Prostate gland (tissue), 2 donors: ENCODE results near the gene RNF187. TPM values are rescaled to one million over a fixed set of nuclear protein-coding genes. Genes with fewer than 3 reads are reported as not detected.

Experiments used
- DNase-seq: peaks from one replicate; pipeline ENCODE4 v3.0.0-alpha.2; 2019; ENCODE audit warnings: low spot score
- H3K27ac ChIP-seq, 2 donors: fragments of 200-600 bp; sonication (generic); 2 replicates each; pipeline ENCODE4 v1.5.1; 2017 to 2019
- H3K27me3 ChIP-seq: fragments of 200-600 bp; sonication (generic); replicated peaks from 2 replicates; pipeline ENCODE4 v1.5.1; 2019; ENCODE audit not compliant: insufficient read depth
- H3K36me3 ChIP-seq, 2 donors: fragments of 200-600 bp; sonication (generic); 1 replicate in 1 of 2; 2 replicates in 1 of 2; pipeline versions ENCODE4 v1.5.1 to v1.8.1; 2017 to 2019
- H3K4me1 ChIP-seq: fragments of 200-600 bp; sonication (generic); replicated peaks from 2 replicates; pipeline ENCODE4 v1.5.1; 2019
- H3K4me3 ChIP-seq, 2 donors: fragments of 200-600 bp; sonication (generic); 2 replicates each; pipeline ENCODE4 v1.5.1; 2017 to 2019
- H3K9me3 ChIP-seq: fragments of 200-600 bp; sonication (generic); 2 replicates; pipeline ENCODE4 v1.5.1; 2017
- POLR2A ChIP-seq: fragments of 450-650 bp; IDR thresholded peaks from one replicate; pipeline ENCODE4 v1.6.1; 2016; ENCODE audit warnings: antibody characterized with exemption, mild to moderate bottlenecking
- POLR2AphosphoS5 ChIP-seq: sonication (generic); formaldehyde crosslinking; IDR thresholded peaks from one replicate; pipeline ENCODE4 v1.6.1; 2017; ENCODE audit warnings: antibody characterized with exemption
- WGBS: methylation state at CpG from one replicate; pipeline ENCODE4 v1.1.5; 2018; 5-methylcytosine and 5-hydroxymethylcytosine counted together
- intact Hi-C: fragments of 100-400 bp; cut with DNase I; formaldehyde crosslinking; loops from one replicate; pipeline ENCODE4 v1.14.2; 2022
- total RNA-seq, 2 donors: library from RNA; depleted of rRNA; stranded (reverse); fragments of >200 nt; gene quantifications; one replicate each; pipeline ENCODE4 v1.1.0, GENCODE V29; 2016
- TF ChIP-seq, protein P1 (sequence below), 4 experiments: fragments of 200-600 bp in 2 of 4; fragments of 450-650 bp in 2 of 4; sonication (generic) in 2 of 4; IDR thresholded peaks; 1 replicate in 3 of 4; 2 replicates in 1 of 4; pipeline ENCODE4 v1.5.1; 2016 to 2019; ENCODE audit warnings: antibody characterized with exemption in 4 of 4, mild to moderate bottlenecking in 2 of 4, moderate library complexity in 2 of 4

The RNF187 gene
- total RNA-seq, 2 donors from 2014 or later = 83.7 to 130 TPM

DNA sequence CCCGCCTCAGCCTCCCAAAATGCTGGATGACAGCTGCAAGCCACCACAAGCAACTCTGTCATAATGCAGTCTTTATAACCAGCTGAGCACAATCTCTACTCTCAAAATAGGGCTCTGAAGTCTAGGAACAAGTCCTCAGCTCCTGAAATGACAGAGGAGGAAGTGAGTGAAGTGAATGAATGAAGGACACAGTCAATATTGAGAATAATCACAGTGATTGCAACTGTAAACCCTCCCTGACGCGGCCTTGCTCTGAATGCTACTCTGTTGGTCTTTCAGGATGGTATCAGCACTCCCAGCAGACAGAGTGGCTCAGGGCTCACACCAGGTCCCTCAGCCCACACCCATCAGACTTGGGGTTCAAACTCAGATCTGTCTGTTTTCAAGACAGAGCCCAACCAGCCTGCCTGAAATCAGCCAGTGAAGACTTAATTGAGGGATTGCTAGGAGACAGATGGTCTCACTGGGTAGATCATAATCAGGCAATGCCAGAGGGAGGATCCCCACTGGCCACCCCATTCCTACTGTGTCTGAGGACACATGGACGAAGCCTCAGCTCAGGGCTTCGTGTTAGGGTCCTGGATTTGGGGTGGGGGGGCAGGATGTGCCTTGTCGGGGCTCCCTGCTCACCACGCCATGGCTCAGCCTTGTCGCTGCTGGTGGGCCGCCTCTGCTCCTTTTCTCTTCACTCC, 20.9 kb downstream of the RNF187 start:
- DNase-seq = no peak
- Histone ChIP-seq H3K27me3 (no peaks in the 10 kb centered on the region), H3K9me3 (no peaks in the 10 kb centered on the region), H3K4me1 (no peaks in the 10 kb centered on the region), H3K4me3 (no peak overlapping the region), H3K36me3 (no peaks in the 10 kb centered on the region), H3K27ac (no peak overlapping the region)
- intact Hi-C loops = no loop called here
- TF ChIP-seq POLR2AphosphoS5 = no peak
- no peak for TF ChIP-seq POLR2A
- TF ChIP-seq, protein P1, sequence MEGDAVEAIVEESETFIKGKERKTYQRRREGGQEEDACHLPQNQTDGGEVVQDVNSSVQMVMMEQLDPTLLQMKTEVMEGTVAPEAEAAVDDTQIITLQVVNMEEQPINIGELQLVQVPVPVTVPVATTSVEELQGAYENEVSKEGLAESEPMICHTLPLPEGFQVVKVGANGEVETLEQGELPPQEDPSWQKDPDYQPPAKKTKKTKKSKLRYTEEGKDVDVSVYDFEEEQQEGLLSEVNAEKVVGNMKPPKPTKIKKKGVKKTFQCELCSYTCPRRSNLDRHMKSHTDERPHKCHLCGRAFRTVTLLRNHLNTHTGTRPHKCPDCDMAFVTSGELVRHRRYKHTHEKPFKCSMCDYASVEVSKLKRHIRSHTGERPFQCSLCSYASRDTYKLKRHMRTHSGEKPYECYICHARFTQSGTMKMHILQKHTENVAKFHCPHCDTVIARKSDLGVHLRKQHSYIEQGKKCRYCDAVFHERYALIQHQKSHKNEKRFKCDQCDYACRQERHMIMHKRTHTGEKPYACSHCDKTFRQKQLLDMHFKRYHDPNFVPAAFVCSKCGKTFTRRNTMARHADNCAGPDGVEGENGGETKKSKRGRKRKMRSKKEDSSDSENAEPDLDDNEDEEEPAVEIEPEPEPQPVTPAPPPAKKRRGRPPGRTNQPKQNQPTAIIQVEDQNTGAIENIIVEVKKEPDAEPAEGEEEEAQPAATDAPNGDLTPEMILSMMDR (IDR thresholded peaks at IDR 0.05) = no peak
- 73% methylated on average over 9 of the region's 9 CpGs for WGBS

DNA sequence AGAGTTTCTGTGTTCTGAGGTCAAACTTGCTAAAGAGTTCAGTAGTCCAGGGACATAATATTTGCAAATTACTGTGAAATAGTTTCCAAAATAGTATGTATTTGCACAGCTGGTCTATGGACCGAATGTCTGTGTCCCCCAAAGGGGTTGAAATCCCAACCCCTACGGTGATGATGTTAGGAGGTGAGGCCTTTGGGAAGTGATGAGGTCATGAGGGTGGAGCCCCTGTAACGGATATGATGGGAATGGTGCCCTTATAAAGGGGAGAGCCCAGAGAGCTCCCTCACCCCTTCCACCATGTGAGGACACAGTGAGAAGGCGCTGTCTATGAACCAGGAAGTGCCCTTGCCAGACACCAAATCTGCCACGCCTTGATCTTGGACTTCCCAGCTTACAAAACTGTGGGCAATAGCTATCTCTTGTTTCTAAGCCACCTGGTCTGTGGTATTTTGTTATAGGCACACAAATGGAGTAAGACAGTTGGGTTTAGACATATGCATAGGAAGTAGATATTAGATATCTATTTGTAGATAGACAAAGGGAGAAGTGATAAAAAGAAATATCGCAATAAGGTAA, 21.7 kb downstream of the RNF187 start:
- H3K27ac ChIP-seq = no peak overlapping the region
- H3K4me3 ChIP-seq = no peak overlapping the region
- H3K9me3 ChIP-seq = no peaks in the 10 kb centered on the region
- intact Hi-C loops = no loop called here
- no peaks in the 10 kb centered on the region for H3K4me1 ChIP-seq
- H3K36me3 ChIP-seq = no peaks in the 10 kb centered on the region
- TF ChIP-seq POLR2A (no peak), POLR2AphosphoS5 (no peak)
- TF ChIP-seq, protein P1 (IDR thresholded peaks at IDR 0.05) = no peak
- no peak for DNase-seq
- no peaks in the 10 kb centered on the region for H3K27me3 ChIP-seq
- WGBS = 75% methylated on average over 6 of the region's 6 CpGs

DNA sequence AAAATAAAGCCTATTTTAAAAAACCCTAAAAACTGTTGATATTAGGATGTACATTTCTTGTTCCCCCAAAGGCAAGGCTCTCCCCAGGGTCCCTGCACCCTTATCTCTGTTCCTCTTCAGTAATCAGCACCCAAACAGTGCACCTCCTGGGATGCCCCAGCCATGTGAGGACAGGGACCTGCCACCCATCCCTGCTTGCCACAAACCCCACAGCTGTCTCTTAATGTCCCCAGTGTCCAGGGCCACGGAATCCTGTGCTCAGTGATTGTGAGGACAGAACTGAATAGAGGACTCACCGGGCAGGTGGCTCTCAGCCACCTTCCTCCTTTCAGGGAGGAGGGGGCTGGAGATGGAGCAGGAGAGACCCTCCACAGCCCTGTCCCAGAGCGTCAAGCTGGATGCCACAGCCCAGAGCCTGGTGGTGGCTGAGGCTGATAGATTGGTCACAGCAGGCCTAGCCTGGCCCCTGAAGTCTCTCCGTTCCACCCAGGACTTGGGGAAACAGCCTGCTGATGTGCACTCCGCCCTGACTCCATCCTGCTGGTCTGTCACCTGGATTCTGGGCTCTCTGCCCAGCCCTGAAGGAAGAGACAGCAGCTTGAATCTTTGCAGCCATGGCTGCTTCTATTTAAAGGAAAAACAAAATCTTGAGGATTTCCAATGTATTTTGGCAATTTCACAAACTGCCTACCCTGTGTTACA, 23.1 kb downstream of the RNF187 start:
- no peaks in the 10 kb centered on the region for H3K9me3 ChIP-seq
- H3K4me3 ChIP-seq = no peak overlapping the region
- H3K27ac ChIP-seq = no peak overlapping the region
- no peaks in the 10 kb centered on the region for H3K27me3 ChIP-seq
- intact Hi-C loops = no loop called here
- WGBS = 46% methylated on average over 5 of the region's 5 CpGs
- no peak for DNase-seq
- no peak for TF ChIP-seq POLR2A
- H3K4me1 ChIP-seq = no peaks in the 10 kb centered on the region
- no peaks in the 10 kb centered on the region for H3K36me3 ChIP-seq

DNA sequence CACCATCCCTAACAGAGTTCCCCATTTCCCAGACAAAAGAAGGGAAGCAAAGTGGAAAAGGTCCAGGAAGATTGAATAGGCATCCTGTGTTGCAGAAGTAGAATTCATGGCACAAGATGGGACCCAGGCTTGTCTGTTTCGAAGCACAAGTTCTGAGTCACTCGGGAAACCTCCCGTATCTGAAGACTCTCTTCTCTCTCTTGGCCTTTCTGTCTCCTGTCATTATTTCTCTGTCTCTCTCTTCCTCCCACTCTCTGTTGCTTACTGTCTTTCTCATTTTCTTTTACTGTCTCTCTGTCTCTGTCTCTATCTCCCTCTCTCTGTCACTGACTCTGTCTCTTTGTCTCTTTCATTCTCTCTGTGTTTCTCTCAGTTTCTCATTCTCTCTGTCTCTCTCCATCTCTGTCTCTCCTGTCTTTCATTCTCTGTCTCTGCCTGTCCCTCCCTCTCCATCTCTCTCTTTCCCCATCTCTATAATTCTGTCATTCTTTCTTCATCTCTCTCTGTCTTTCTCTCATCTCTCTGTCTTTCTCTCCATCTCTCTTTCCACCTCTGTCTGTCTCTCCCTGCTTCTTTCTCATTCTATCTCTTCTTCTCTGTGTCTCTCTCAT, 23.7 kb downstream of the RNF187 start:
- Histone ChIP-seq H3K27ac (no peak overlapping the region), H3K27me3 (no peaks in the 10 kb centered on the region), H3K4me3 (no peak overlapping the region), H3K9me3 (no peaks in the 10 kb centered on the region), H3K4me1 (no peaks in the 10 kb centered on the region), H3K36me3 (no peaks in the 10 kb centered on the region)
- WGBS = 65% methylated on average over 3 of the region's 3 CpGs
- TF ChIP-seq, protein P1 (IDR thresholded peaks at IDR 0.05) = no peak
- no peak for TF ChIP-seq POLR2A
- TF ChIP-seq POLR2AphosphoS5 = no peak
- intact Hi-C loops = no loop called here
- DNase-seq = no peak
